Chondrocyte (in vitro differentiated cells): ENCODE data around the gene NME7. TPM values are rescaled to one million over a fixed set of nuclear protein-coding genes. Genes with fewer than 3 reads are reported as not detected.

Experiments used
- DNase-seq: peaks from one replicate; pipeline ENCODE4 v3.0.0; 2021; ENCODE audit warnings: mixed read lengths, low spot score
- H3K27ac Mint-ChIP-seq: one replicate; pipeline ENCODE4 v1.8.0; 2021; ENCODE audit warnings: mild to moderate bottlenecking, moderate library complexity, mixed read lengths; ENCODE audit not compliant: unreplicated experiment
- H3K27me3 Mint-ChIP-seq: 2 replicates; pipeline ENCODE4 v1.8.0; 2021; ENCODE audit warnings: low read depth, mixed read lengths
- H3K36me3 Mint-ChIP-seq: 2 replicates; pipeline ENCODE4 v1.8.0; 2021; ENCODE audit warnings: low read depth, mixed read lengths
- H3K4me1 Mint-ChIP-seq: 2 replicates; pipeline ENCODE4 v1.8.0; 2021; ENCODE audit warnings: low read depth, mild to moderate bottlenecking, mixed read lengths
- H3K4me3 Mint-ChIP-seq: one replicate; pipeline ENCODE4 v1.8.0; 2021; ENCODE audit warnings: mild to moderate bottlenecking, moderate library complexity, mixed read lengths; ENCODE audit not compliant: unreplicated experiment
- H3K9me3 Mint-ChIP-seq: 2 replicates; pipeline ENCODE4 v1.8.0; 2021; ENCODE audit warnings: low read depth, mixed read lengths
- CTCF ChIP-seq: fragments of 200-600 bp; sonication (generic); IDR thresholded peaks from 2 replicates; pipeline ENCODE4 v1.5.0; 2021; ENCODE audit warnings: antibody characterized with exemption, mild to moderate bottlenecking, moderate library complexity
- total RNA-seq: library from RNA; stranded (reverse); gene quantifications from 3 replicates; pipeline ENCODE4 v1.2.1, GENCODE V29; 2021

The NME7 gene
- total RNA-seq, 1 donor from 2014 or later: 14.7 TPM

- Mint-ChIP-seq H3K27ac (no peak overlapping the region), H3K27me3 (no peaks in the 10 kb centered on the region), H3K4me1 (peaks cover 27% of the 10 kb centered on the region), H3K9me3 (peaks cover 3% of the 10 kb centered on the region), H3K36me3 (peaks cover 12% of the 10 kb centered on the region), H3K4me3 (no peak overlapping the region)
- peak; percentile 22 for TF ChIP-seq CTCF
- DNase-seq: no peak
Measured at GRCh38 chr1:169368406-169368769, 791 bp upstream of the NME7 start.

GRCh38 chr1:169367096-169367685, 406 bp downstream of the NME7 start:
- Mint-ChIP-seq H3K36me3 (peaks cover 10% of the 10 kb centered on the region), H3K9me3 (peaks cover 3% of the 10 kb centered on the region), H3K27ac (no peak overlapping the region), H3K4me1 (peaks cover 38% of the 10 kb centered on the region), H3K4me3 (no peak overlapping the region), H3K27me3 (no peaks in the 10 kb centered on the region)
- DNase-seq: no peak
- TF ChIP-seq CTCF: no peak

- H3K9me3 Mint-ChIP-seq: peaks cover 3% of the 10 kb centered on the region
- no peak for DNase-seq
- no peaks in the 10 kb centered on the region for H3K27me3 Mint-ChIP-seq
- peaks cover 36% of the 10 kb centered on the region for H3K4me1 Mint-ChIP-seq
- H3K27ac Mint-ChIP-seq: no peak overlapping the region
- H3K36me3 Mint-ChIP-seq: peaks cover 4% of the 10 kb centered on the region
- TF ChIP-seq CTCF: no peak
- no peak overlapping the region for H3K4me3 Mint-ChIP-seq
Measured at GRCh38 chr1:169364948-169365347, 2.6 kb downstream of the NME7 start.

GRCh38 chr1:169363046-169363730, 4.4 kb downstream of the NME7 start:
- Mint-ChIP-seq H3K27ac (peak overlapping the region; percentile 95), H3K27me3 (no peaks in the 10 kb centered on the region), H3K36me3 (peaks cover 2% of the 10 kb centered on the region), H3K4me3 (peak overlapping the region; percentile 14), H3K4me1 (peaks cover 27% of the 10 kb centered on the region), H3K9me3 (peaks cover 3% of the 10 kb centered on the region)
- TF ChIP-seq CTCF: no peak
- no peak for DNase-seq

- Mint-ChIP-seq H3K9me3 (peaks cover 3% of the 10 kb centered on the region), H3K4me1 (peaks cover 27% of the 10 kb centered on the region), H3K36me3 (peaks cover 2% of the 10 kb centered on the region), H3K27ac (peak overlapping the region; percentile 36), H3K4me3 (no peak overlapping the region), H3K27me3 (no peaks in the 10 kb centered on the region)
- TF ChIP-seq CTCF: no peak
- DNase-seq: no peak
Measured at GRCh38 chr1:169361281-169361680, 6.3 kb downstream of the NME7 start.
